SH-SY5Y (cell line): Measurements from ENCODE around the gene TNC.

Source experiments
- GATA2 ChIP-seq: IDR thresholded peaks from 2 replicates; pipeline ENCODE4 v1.6.1; 2011; ENCODE audit warnings: mild to moderate bottlenecking, low read depth, low read length
- GATA3 ChIP-seq: IDR thresholded peaks from 2 replicates; pipeline ENCODE4 v1.6.1; 2011; ENCODE audit warnings: low read depth, mild to moderate bottlenecking, low read length, moderate library complexity

Gene TNC

DNA sequence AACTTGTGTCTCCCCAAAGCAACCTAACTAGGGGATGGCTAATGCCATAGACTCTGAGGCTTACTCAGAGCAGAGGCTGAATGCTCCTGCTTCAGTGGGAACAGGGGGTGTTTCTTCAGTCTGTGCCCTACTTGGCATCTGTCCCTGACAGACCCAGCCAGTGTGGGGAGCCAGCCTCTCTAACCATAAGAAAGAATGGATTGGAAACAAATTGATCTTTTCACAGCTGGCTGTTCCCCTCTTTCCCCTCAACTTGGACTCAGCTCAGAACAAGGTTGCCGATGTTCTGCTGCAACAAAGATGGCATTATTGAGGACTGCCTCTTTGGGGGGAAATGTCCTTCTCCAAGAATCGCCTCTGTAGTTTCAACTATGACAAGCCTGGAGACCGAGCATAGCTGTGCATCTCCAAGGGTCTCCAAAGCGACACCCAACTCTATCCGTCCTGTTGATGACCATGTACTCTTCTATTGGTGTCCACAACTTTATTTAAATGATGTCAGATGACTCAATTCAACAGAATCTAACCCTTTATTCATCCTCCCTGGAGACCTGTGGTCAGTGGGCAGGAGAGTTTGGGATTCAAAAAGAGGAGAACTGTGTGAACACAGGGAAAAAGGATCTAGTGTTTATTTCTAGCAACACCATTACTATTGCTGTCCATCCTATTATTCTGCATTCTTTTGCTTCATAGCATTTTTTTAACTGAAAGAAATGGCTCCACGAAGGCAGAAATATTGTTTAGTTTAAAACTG is 24.7 kb upstream of the TNC start:
- TF ChIP-seq GATA2 (no peak), GATA3 (no peak)

DNA sequence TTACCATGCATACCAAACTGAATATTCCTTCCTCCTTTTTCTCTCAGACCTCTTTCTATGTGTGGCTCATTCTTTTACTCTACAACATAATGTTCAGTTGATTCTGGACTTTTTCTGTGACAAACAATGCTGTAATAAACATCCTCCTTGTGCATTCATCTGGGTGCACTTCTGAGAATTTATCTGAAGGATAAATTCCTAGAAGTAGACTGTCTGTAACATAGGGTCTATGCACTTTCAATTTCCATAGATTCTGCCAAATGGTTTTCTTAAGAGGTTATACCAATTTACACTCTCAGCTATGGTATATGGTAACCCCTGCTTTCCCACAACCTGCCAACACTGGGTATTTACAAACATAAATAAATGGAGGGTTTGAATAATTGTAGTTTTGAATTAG is 24.1 kb upstream of the TNC start:
- TF ChIP-seq GATA2 (no peak), GATA3 (no peak)

DNA sequence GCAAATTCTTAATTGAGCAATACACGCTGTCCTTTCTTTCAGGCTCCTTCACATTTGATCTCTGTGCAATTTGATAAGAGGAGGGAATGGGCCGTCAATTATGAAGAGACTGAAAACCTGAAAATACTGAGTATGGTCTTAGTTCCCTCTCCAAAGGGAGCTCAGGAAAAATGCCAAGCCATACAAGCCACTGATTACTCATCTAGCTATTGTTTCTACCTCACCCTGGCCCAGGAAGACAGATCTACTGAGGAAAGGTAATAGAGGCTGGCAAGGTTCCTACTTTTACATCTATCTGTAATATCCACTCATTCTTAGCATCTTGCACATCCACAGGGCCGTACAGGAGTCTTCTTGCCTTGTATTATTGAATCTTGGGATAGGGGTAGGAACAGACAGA is 23.7 kb upstream of the TNC start:
- TF ChIP-seq GATA3 (no peak), GATA2 (no peak)

DNA sequence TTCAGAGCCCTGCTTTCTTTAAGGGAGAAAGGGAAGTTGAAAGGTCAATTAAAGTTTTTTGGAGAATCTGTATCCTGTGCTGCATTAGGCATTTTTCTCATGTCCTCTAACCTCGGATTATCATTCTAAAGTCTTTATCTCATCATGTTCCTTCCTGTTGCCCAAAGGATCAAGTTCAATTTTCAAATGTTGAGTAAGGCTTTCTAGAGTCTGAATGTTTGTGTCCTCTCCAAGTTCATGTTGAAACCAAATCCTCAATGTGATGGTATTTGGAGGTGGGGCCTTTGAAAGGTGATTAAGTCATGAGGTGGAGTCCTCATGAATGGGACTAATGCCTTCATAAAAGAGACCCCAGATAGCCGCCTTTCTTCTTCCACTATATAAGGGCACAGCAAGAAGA is 20.2 kb upstream of the TNC start:
- no peak for TF ChIP-seq GATA2
- TF ChIP-seq GATA3: no peak

DNA sequence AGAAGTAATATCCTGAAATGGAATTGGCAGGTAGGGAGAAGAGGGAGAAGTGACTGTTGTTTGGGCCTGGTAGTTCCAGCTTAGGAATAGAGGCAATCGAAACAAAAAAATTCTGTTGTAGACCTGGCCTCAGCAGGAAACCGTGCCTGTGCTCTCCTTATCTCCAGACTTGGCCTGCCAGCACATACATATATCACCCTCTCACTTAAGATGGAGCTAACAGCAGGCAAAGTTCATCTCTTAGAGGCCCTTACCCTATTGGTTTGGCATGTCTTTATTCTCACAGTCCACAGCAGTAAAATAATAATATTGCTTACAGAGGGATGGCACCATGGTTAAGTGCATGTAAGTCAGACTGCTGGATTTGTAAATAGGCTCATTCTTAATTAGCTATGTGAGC is 19.6 kb upstream of the TNC start:
- TF ChIP-seq GATA2 (no peak), GATA3 (no peak)

DNA sequence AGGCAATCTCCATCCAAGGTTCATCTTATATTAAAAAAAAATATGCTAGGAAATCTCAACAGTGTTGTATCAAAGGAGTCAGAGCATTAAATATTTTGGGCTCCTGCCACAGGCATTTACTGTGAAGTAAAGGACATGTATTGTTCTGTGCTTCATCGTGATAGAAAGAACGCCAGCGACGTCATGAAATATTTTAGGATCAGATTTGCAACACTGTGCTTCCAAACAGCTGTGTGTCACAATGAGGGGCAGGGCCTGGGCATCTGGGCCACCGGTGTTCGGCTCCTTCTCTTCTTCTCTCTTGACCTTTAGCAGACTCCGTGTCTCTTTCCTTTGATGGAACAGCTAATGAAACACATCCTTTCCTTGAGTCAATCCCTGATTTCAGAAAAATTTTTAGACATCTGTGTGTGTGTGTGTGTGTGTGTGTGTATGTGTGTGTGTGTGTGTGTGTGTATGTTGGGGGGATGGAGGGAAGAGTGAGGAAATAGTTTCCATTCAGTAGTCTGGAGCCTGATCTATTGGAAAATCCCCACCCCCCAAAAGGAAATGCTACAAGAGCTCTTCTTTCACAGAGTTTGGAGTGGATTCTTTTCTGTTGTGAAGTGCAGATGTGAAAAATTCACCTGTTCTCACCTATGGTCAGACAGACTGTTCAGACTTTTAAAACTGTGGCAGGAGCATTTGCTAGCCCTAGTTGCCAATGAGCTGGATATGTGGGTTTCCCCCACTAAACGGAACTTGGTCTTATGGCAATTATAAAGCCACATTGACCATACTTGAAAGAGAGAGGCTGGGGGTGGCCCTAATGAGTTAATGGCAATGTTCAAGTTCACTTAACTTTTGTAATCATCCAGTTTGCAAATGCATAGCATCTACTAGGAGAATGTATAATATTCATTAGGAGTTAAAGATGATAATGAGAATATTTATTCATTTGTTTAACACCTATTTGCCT is 18.1 kb upstream of the TNC start:
- no peak for TF ChIP-seq GATA3
- TF ChIP-seq GATA2: no peak

DNA sequence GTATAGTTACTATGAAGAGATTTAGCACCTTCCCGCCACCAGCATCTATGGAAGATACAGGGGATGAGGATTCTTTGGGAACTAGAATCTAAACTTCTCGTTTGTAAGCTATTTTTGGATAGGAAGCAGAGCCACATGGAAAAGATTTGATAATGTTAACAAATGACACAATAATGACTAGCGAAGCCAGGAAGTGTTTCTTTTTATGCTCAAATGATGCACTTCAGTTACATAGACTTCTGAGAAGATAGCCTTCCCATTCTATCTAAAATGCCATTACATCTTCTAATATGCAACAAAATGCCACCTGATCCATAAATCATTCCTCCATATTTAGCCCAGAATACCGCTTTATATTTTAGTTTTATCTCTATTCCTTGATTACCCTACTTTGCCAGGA is 17.0 kb upstream of the TNC start:
- no peak for TF ChIP-seq GATA2

DNA sequence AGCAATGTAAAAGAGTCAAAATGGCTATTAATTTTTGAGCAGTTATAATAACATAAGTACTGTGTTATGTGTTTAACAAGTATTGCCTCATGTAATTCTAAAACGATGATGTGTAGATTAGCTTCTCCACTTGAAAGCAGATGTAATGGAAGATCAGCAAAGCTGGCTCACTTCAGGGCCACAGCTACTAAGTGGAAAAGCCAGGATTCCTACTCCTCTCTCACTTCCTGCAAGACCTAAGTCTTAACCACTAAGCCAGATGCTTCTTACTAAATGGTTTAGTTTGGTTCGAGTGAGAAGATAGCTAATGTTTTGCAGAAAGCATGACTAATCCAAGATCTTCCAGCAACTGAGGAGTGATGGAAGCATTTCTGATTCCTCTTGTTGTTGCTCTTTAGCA is 15.7 kb upstream of the TNC start:
- TF ChIP-seq GATA2 (no peak), GATA3 (no peak)

DNA sequence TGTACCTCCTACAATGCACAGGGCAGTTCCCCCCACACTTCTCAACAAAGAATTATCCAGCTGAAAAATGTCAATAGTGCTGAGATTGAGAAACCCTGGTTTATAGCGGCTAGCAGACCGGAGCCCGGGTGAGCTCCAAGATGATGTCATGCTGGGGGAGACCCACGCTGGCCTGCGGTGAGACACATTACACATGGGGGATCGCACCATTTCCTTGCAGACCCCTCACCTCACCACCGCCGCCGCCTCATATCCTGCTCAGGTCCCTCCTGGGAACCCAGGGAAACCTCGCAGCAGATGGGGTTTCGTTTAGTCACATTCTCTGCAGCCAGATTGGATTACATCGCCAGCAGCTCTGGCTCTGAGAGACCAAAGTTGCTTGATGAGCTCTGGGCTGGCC is 14.7 kb upstream of the TNC start:
- no peak for TF ChIP-seq GATA3
- TF ChIP-seq GATA2: no peak

DNA sequence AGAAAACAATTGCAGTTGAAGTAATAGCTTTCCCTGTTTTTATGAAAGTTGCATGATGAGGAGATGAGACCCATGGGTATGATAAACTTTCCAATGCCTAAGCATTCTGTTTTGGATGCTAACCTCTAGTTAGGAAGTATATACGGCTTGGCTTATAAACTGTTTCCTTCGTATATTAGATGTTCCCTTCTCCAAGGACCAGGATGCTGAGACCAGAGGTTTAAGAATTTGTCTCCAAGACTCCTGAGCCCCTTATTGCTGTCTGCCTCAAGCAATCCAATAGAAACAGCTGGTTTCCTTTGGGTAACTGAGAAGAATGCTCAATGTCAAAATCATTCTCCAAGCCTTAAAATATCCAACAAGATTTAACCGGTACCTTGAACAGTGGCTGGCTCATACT is 12.2 kb upstream of the TNC start:
- TF ChIP-seq GATA3: no peak
- no peak for TF ChIP-seq GATA2

DNA sequence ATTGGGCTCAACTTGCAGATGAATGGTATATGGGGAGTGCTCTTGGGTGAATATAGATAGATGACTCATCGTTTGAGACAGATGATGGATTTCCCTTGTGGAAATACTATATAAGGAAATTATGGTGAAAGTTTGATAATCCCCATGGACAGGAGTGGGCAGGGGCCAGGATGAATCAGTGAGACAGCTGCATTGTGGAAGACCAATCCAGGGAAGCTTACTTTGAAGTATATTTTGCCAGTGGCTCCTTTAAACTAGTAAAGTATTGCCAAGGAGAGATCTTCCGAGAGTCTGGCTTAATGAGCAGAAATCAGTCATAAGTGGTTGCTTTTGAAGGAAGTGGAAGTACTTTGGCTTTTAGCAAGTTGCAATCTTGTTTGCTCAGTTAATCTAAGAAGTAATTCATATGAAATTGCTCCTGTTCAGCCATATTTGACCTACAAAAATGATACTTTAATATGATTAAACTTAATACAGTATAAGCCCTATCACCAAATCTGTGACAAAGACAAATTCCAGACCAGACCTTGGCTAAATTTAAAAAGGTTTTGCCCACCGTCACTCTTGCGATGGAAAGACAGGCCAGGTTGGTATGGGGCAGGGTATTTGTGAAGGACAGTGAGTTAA is 9.3 kb upstream of the TNC start:
- TF ChIP-seq GATA3 (no peak), GATA2 (no peak)

DNA sequence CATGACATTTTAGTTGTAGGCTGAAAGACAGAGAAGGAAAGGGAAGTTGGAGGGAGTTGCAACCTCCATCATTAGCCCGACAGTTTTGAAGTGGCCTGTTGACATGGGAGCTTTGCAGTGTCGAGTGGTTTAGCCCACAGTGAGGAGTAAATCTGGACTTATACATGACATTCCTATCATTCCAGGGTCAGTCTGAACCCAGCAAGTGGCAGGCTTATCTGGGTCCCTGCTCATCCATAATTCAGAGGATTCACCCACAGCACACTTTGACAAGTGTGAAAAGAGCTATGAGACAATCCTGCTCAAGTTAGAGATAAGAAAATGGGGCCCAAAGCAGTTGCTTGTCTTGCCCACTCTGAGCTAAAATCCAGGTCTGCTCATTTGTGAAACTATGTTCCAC is 8.4 kb upstream of the TNC start:
- TF ChIP-seq GATA3: no peak
- no peak for TF ChIP-seq GATA2

DNA sequence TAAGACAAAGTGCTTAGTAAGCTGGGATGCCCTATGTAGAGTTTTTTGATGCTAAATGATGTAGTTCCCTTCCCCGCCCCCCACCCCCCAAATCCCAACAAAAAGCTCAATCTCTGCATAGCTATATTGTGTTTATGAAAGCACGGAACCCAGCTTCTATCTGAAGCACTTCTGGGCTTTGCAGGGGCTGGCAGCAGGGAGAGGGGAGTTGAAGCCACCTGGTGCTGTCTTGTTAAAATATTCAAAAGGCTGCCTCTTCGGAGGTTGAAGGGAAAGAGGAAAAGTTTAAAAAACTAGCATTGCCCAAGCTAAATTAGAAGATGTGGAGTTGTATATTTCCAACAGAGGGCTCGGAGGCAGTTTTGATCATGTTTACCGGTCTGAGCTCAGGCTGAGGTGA is 5.0 kb upstream of the TNC start:
- TF ChIP-seq GATA3 (no peak), GATA2 (no peak)

DNA sequence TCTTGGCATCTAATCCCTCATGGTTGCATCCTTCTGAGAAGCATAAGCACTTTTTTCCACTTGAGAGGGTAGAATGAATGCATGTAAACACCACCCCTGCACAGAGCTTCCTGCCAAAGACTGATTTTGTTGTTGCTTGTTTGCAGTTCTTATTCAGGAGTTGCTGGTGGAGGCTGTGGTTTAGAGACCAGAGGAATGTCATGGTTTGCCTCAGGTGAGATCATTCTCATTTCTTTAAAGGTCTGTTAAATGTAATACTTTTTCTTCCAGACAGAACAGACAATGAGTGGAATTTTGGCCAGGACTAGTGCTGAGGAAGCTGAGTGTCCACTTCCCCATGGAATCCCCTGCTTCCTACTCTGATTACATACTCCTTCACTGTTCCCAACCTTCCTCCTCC is 3.2 kb upstream of the TNC start:
- TF ChIP-seq GATA3 (no peak), GATA2 (no peak)

DNA sequence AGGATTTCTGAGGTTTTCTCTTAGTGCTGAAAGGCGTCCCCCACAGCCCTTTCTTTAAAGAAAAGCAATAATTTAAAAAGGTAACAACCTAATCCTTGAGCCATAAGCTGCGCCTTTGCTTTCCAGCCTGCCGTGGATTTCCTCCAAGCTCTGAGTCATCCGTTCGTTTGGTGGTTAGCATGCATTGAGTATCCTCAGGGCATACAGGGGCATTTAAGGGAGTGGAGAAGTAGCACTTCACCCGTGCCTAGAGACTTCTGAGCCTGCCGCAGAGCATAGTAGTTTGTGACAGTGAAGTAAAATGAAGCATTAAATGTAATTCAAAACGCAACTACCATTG is 892 bp upstream of the TNC start:
- TF ChIP-seq GATA3 (no peak), GATA2 (no peak)
